Tongue (tissue), 2 donors: ENCODE results near the gene ZFC3H1. TPM values are rescaled to one million over a fixed set of nuclear protein-coding genes. Genes with fewer than 3 reads are reported as not detected.

Experiments used
- DNase-seq: peaks from one replicate; pipeline ENCODE4 v3.0.0-alpha.2; 2015
- total RNA-seq: library from RNA; depleted of rRNA; stranded (reverse); fragments of >200 nt; gene quantifications from one replicate; pipeline ENCODE4 v1.2.3, GENCODE V29; 2014

Gene ZFC3H1
- total RNA-seq, 1 donor from 2014 or later = 66.1 TPM

GRCh38 chr12:71671816-71672215, 8.2 kb upstream of the ZFC3H1 start:
- DNase-seq = no peak

GRCh38 chr12:71671311-71671710, 7.7 kb upstream of the ZFC3H1 start:
- DNase-seq = no peak

- DNase-seq = no peak
Measured at GRCh38 chr12:71666259-71666658, 2.6 kb upstream of the ZFC3H1 start.

GRCh38 chr12:71665090-71665463, 1.4 kb upstream of the ZFC3H1 start:
- DNase-seq = no peak

- DNase-seq = no peak
Measured at GRCh38 chr12:71664411-71665089, 902 bp upstream of the ZFC3H1 start.

GRCh38 chr12:71662849-71663560, 643 bp downstream of the ZFC3H1 start:
- peak; percentile 83 for DNase-seq

- peak; percentile 14 for DNase-seq
Measured at GRCh38 chr12:71661977-71662530, 1.6 kb downstream of the ZFC3H1 start.

- DNase-seq = no peak
Measured at GRCh38 chr12:71656740-71657139, 6.9 kb downstream of the ZFC3H1 start.

- no peak for DNase-seq
Measured at GRCh38 chr12:71655907-71656306, 7.7 kb downstream of the ZFC3H1 start.

- no peak for DNase-seq
Measured at GRCh38 chr12:71655495-71655894, 8.2 kb downstream of the ZFC3H1 start.

- no peak for DNase-seq
Measured at GRCh38 chr12:71654200-71654599, 9.4 kb downstream of the ZFC3H1 start.

- DNase-seq = no peak
Measured at GRCh38 chr12:71653137-71653536, 10.5 kb downstream of the ZFC3H1 start.

GRCh38 chr12:71652656-71653055, 11.0 kb downstream of the ZFC3H1 start:
- no peak for DNase-seq

GRCh38 chr12:71649401-71649800, 14.2 kb downstream of the ZFC3H1 start:
- no peak for DNase-seq

GRCh38 chr12:71648537-71648936, 15.1 kb downstream of the ZFC3H1 start:
- no peak for DNase-seq

GRCh38 chr12:71646512-71646911, 17.1 kb downstream of the ZFC3H1 start:
- no peak for DNase-seq

- DNase-seq = no peak
Measured at GRCh38 chr12:71645268-71645667, 18.4 kb downstream of the ZFC3H1 start.

GRCh38 chr12:71642264-71642663, 21.4 kb downstream of the ZFC3H1 start:
- no peak for DNase-seq

GRCh38 chr12:71641390-71641789, 22.3 kb downstream of the ZFC3H1 start:
- no peak for DNase-seq

- no peak for DNase-seq
Measured at GRCh38 chr12:71640316-71640715, 23.3 kb downstream of the ZFC3H1 start.

GRCh38 chr12:71639341-71639760, 24.3 kb downstream of the ZFC3H1 start:
- DNase-seq = no peak

- DNase-seq = no peak
Measured at GRCh38 chr12:71638499-71638898, 25.1 kb downstream of the ZFC3H1 start.

GRCh38 chr12:71636704-71637115, 26.9 kb downstream of the ZFC3H1 start:
- DNase-seq = peak; percentile 79
